Astrocyte of the cerebellum (primary cell): ENCODE results near the gene SEMA5A.

Experiments
- DNase-seq: peaks from one replicate; pipeline ENCODE4 v3.0.0-alpha.2; 2011; ENCODE audit warnings: low read depth
- H3K4me3 ChIP-seq: 2 replicates; pipeline ENCODE4 v1.5.1; 2011; ENCODE audit warnings: mild to moderate bottlenecking, low read depth, low read length, moderate library complexity
- in situ Hi-C: cut with HindIII; loops from 2 replicates; pipeline ENCODE4 v1.10.0; 2017; ENCODE audit warnings: low sequenced_read_pairs
- TF ChIP-seq, protein P1 (sequence below): IDR thresholded peaks from 2 replicates; pipeline ENCODE4 v1.5.1; 2012; ENCODE audit warnings: low read length, low read depth, moderate library complexity, mild to moderate bottlenecking; ENCODE audit errors: missing control alignments

SEMA5A gene

DNA sequence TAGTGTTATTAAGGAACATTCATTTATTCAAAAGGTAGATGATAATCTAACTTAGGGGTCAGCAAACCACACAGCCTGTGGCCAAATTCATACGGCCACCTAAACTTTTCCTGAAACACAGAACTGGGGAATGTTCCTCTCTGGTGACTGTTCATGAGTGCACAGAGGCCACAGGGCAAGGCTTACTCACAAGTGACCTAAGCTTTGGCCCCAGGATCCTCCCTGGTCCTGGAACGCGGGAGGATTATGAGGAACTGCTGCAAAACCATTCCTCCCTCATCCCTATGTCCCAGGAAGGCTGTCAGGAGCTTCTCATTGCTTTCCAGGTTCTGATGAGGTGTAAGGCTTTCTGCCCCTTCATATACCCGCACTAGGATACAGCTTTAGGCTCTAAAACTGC is 397.6 kb downstream of the SEMA5A start:
- in situ Hi-C loops = no loop called here
- DNase-seq = no peak
- TF ChIP-seq, protein P1, sequence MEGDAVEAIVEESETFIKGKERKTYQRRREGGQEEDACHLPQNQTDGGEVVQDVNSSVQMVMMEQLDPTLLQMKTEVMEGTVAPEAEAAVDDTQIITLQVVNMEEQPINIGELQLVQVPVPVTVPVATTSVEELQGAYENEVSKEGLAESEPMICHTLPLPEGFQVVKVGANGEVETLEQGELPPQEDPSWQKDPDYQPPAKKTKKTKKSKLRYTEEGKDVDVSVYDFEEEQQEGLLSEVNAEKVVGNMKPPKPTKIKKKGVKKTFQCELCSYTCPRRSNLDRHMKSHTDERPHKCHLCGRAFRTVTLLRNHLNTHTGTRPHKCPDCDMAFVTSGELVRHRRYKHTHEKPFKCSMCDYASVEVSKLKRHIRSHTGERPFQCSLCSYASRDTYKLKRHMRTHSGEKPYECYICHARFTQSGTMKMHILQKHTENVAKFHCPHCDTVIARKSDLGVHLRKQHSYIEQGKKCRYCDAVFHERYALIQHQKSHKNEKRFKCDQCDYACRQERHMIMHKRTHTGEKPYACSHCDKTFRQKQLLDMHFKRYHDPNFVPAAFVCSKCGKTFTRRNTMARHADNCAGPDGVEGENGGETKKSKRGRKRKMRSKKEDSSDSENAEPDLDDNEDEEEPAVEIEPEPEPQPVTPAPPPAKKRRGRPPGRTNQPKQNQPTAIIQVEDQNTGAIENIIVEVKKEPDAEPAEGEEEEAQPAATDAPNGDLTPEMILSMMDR = no peak
- H3K4me3 ChIP-seq = no peak overlapping the region

DNA sequence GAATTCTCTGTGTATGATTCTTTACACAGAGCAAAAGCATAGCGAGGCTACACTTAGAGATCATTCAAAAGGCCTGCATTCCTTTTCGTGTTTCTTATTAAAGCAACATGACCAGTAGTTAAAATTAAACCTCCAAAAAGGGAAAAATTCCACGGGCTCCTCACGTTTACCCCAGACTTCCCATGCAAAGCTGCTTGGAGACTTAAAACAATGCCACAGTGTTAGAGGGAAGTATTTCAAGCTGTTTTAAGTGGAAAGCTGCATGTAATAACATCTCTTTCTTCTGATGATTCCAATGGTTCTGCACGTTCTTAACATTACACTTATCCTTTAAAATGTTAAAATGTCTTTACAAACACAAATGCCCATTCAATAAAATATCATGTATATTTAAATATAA is 405.2 kb downstream of the SEMA5A start:
- in situ Hi-C loops = no loop called here
- TF ChIP-seq, protein P1 = no peak

DNA sequence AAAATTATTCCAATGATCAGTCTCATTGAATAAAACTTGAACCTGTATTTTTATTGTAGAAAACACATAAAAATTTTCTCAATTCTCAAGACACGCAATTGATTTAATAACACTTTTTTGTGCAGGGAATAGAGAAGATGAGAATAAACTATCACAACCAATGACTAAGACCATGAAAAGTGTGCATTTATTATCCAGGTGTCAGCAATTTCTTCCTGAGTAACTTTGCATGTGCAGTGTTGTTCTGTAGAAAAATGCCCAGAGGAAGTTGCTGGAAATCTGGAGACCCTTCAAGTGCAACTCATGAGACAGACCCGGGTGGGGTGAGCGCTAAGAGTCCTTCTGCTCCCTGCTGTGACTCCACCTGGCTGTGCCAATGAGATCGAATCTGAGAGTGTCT is 405.7 kb downstream of the SEMA5A start:
- no peak overlapping the region for H3K4me3 ChIP-seq
- DNase-seq = no peak
- TF ChIP-seq, protein P1 = no peak
- in situ Hi-C loops = no loop called here

More for the DNA sequence above, 405.2 kb downstream of the SEMA5A start:
- H3K4me3 ChIP-seq = no peak overlapping the region
- no peak for DNase-seq

DNA sequence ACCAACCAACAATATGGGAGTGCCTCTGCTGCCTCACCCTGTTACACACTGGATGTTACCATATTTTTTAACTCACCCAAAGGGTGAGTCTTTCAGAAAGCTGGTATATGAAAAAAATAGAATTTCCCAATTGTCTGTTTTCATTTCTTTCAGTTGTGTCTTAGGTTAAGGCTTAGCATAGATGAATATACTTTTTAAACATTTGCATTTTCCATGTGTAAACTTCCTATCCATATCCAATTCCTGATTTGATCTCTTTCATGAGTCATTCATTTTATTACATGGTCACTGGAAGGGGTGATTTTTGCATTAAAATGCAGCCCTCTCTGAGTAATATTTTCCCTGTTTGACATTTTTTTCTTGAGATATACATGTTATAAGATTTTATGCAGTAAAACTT is 406.5 kb downstream of the SEMA5A start:
- H3K4me3 ChIP-seq = no peak overlapping the region
- in situ Hi-C loops = no loop called here
- TF ChIP-seq, protein P1 = no peak
- DNase-seq = no peak

DNA sequence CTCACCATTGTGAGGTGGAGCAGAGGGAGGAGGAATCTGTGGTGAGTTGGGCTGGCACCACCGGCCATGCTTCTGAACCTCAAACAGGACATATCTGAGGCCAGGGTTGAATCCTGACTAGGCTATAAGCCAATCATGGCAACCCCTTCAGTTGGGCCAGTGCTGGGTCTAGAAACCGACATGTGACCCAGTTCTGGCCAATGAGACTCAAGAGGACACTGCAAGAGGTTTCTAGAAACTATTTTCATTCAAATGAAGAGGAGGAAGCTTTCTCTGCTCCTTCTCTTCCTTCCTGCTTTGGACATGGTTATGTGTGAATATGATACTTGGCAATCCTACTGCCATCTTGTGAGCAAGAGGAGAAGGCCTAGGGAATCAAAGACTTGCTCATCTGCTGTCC is 417.7 kb downstream of the SEMA5A start:
- no peak overlapping the region for H3K4me3 ChIP-seq
- in situ Hi-C loops = no loop called here
- DNase-seq = no peak
- TF ChIP-seq, protein P1 = no peak

DNA sequence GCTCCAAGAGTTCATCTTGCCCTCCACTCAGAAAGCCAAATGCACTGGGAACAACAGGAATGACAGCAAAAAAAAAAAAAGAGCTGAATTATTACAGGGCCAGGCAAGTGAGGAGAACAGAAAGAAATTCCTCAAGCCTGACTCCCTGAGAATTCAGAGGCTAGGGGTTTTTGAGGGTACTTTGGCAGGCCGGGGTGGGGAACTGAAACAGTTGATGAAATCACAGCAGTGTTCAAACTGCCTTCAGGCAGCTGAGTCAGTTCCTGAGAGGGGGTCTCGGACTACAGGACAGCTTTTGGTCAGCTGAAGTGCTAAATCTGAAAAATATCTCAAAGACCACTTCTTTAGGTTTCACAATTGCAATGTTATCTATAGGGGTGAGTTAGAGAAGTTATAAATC is 419.4 kb downstream of the SEMA5A start:
- no peak for DNase-seq
- TF ChIP-seq, protein P1 = no peak
- in situ Hi-C loops = no loop called here

DNA sequence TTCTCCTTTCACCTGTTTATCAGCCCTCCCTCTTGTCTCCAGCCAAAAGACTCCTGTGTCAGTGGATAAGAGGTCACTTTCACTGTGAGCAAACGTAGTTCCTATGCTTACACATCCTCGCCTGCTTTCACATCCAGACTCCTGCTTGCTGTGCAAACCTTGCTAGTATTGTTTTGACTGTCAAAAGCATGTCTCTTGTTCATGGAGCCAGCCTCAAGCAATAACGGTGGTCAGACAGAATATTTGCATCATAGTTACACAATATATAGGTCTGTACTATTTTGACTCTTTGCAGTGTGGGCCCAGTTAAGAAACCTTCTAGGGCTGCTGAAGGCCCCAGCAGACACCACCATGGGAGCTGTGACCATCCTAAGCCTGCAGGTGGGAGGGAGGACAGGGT is 420.0 kb downstream of the SEMA5A start:
- TF ChIP-seq, protein P1 = no peak
- no peak for DNase-seq
- in situ Hi-C loops = no loop called here
- no peak overlapping the region for H3K4me3 ChIP-seq

More for the DNA sequence above, 419.4 kb downstream of the SEMA5A start:
- H3K4me3 ChIP-seq = no peak overlapping the region
